Fibroblast of pulmonary artery (primary cell): ENCODE data around the gene GPC5.

Source experiments
- DNase-seq: peaks from one replicate; pipeline ENCODE4 v3.0.0-alpha.2; 2010; ENCODE audit warnings: low read depth
- H3K4me3 ChIP-seq: replicated peaks from 2 replicates; pipeline ENCODE4 v1.5.1; 2011; ENCODE audit warnings: low read depth, mild to moderate bottlenecking, control low read depth, low read length, moderate library complexity
- CTCF ChIP-seq: IDR thresholded peaks from 2 replicates; pipeline ENCODE4 v1.5.1; 2011; ENCODE audit warnings: mild to moderate bottlenecking, control low read depth, low read length, inconsistent platforms; ENCODE audit errors: missing control alignments

GPC5 gene

GRCh38 chr13:91355099-91355825, 43.2 kb upstream of the GPC5 start:
- DNase-seq = no peak
- no peak overlapping the region for H3K4me3 ChIP-seq
- TF ChIP-seq CTCF = no peak

- TF ChIP-seq CTCF = no peak
- H3K4me3 ChIP-seq = no peak overlapping the region
- no peak for DNase-seq
Observed at GRCh38 chr13:91355826-91356710, 42.4 kb upstream of the GPC5 start.

GRCh38 chr13:91356919-91357612, 41.4 kb upstream of the GPC5 start:
- H3K4me3 ChIP-seq = no peak overlapping the region
- no peak for DNase-seq
- no peak for TF ChIP-seq CTCF

- H3K4me3 ChIP-seq = no peak overlapping the region
- no peak for DNase-seq
- TF ChIP-seq CTCF = no peak
Observed at GRCh38 chr13:91357613-91358386, 40.6 kb upstream of the GPC5 start.

GRCh38 chr13:91358387-91358782, 40.0 kb upstream of the GPC5 start:
- no peak for TF ChIP-seq CTCF
- no peak overlapping the region for H3K4me3 ChIP-seq
- no peak for DNase-seq

DNA sequence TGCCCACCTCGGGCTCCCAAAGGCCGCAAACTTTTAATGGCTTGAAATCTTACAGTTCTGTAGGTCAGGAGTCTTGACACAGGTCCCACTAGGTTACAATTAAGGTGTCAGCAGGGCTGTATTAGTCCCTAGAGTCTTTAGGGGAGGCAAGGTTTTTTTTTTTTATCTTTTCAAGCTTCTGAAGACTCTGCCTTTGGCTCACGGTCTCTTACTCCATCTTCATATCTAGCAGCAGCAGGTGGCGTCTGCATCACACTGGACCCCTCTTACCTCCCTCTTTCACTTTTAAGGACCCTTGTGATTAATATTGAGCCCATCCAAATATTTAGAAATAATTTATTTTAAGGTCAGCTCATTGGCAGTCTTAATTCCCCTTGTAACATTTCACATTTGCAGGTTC, 39.3 kb upstream of the GPC5 start:
- no peak for DNase-seq
- no peak overlapping the region for H3K4me3 ChIP-seq
- TF ChIP-seq CTCF = no peak
